MM.1S (cell line): ENCODE results near the gene UST.

ENCODE experiments used
- CTCF ChIP-seq: fragments of 300-600 bp; sonication (generic); IDR thresholded peaks from 2 replicates; pipeline ENCODE4 v1.5.1; 2016; ENCODE audit warnings: antibody characterized with exemption, low read length, mixed read lengths
- EZH2 ChIP-seq: fragments of 300-600 bp; sonication (generic); optimal IDR thresholded peaks from 2 replicates; pipeline ENCODE3; 2017; ENCODE audit warnings: low read depth, mild to moderate bottlenecking, antibody characterized with exemption, low read length, mixed read lengths

- TF ChIP-seq EZH2 (no peak), CTCF (no peak)
Observed at GRCh38 chr6:148898376-148899014, 151.7 kb downstream of the UST start.
